Right atrium auricular region (tissue), 2 donors: Measurements from ENCODE around the gene MAML2. TPM values are rescaled to one million over a fixed set of nuclear protein-coding genes. Genes with fewer than 3 reads are reported as not detected.

Experiments
- DNase-seq: peaks from one replicate; pipeline ENCODE4 v3.0.0-alpha.2; 2019; ENCODE audit warnings: low spot score
- H3K27ac ChIP-seq, 2 donors: fragments of 200-600 bp; sonication (generic); 1 replicate in 1 of 2; 2 replicates in 1 of 2; pipeline ENCODE4 v1.5.1; 2016 to 2019
- H3K27me3 ChIP-seq, 2 donors: fragments of 200-600 bp; sonication (generic); one replicate each; pipeline versions ENCODE4 v1.5.1 to v1.6.0; 2017 to 2019
- H3K36me3 ChIP-seq: fragments of 200-600 bp; sonication (generic); one replicate; pipeline ENCODE4 v1.5.1; 2016
- H3K4me1 ChIP-seq, 2 donors: fragments of 200-600 bp; sonication (generic); one replicate each; pipeline versions ENCODE4 v1.5.1 to v1.6.0; 2017 to 2019
- H3K4me3 ChIP-seq, 2 donors: fragments of 200-600 bp; sonication (generic); 1 replicate in 1 of 2; 2 replicates in 1 of 2; pipeline ENCODE4 v1.5.1; 2017 to 2019; ENCODE audit warnings: mild to moderate bottlenecking in 1 of 2, moderate library complexity in 1 of 2
- H3K9me3 ChIP-seq, 2 donors: fragments of 200-600 bp; sonication (generic); one replicate each; pipeline ENCODE4 v1.5.1; 2019
- CTCF ChIP-seq, 2 donors: fragments of 200-600 bp; sonication (generic); IDR thresholded peaks; one replicate each; pipeline ENCODE4 v1.5.1; 2019; ENCODE audit warnings: antibody characterized with exemption in 2 of 2
- total RNA-seq, 2 donors: library from RNA; depleted of rRNA; stranded (reverse); fragments of >200 nt; gene quantifications; one replicate each; pipeline ENCODE4 v1.1.0, GENCODE V29; 2016

MAML2 gene
- total RNA-seq, 2 donors from 2014 or later: 7.6 to 16.6 TPM

GRCh38 chr11:96221244-96222070 is 121.5 kb downstream of the MAML2 start:
- H3K4me3 ChIP-seq: no peak overlapping the region
- TF ChIP-seq CTCF (IDR thresholded peaks at IDR 0.05): no peak
- H3K4me1 ChIP-seq: peaks cover 0 to 53% of the 10 kb centered on the region in 2 donors
- H3K27ac ChIP-seq: no peak overlapping the region
- no peak for DNase-seq
- no peaks in the 10 kb centered on the region for H3K27me3 ChIP-seq
- no peaks in the 10 kb centered on the region for H3K9me3 ChIP-seq
- no peaks in the 10 kb centered on the region for H3K36me3 ChIP-seq

DNA sequence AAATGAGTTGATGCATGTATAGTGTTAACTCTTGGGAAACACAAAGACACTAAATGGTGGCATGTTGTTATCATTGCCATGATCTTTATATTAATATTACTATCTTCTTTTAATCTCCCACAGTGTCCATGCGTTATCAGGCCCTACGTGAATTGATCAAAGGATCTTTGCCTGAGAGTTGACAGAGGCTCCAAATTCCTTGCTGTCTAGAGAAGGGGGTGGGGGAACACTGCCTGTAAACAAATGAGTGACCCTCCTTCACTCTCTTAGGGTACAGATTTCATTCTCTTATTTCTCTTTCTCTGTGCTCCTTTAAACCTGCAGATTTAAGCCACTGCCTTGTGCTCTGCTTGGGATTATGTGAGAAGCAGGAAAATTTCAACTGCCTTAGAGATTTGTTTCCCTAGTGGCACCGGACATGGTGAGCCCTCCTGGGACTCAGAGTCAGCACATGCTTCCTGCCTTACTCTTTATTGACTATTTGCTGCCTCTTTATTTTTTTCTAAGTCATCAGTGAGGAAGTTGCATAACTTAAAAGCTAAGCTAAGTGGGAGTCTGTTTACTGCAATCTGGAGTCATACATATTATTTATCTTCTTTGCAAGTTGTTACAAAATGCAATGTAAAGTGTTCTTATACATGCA is 122.9 kb downstream of the MAML2 start:
- peaks cover 0 to 60% of the 10 kb centered on the region in 2 donors for H3K4me1 ChIP-seq
- no peak for TF ChIP-seq CTCF (IDR thresholded peaks at IDR 0.05)

DNA sequence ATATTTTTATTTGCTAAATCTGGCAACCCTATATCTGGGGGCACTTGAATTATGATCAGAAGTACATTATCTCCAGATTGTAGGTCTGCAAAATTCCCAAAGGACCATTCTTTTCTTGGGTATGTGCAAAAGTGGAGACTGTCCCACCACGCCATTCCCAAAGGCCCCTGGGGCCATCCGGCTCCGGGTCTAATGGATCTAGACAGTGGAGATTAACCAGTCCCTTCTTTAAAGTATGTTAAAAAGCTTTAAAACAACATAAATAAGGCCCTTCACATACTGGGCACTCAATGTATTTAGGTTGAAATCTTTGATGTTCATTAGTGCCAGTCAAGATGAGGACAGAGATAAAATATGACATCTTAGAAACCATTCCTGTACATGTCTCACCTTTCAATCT is 124.1 kb downstream of the MAML2 start:
- Histone ChIP-seq H3K27me3 (no peaks in the 10 kb centered on the region), H3K36me3 (no peaks in the 10 kb centered on the region), H3K27ac (peak overlapping the region in 1 of 2 donors; percentile 22), H3K4me3 (no peak overlapping the region), H3K4me1 (peaks cover 0 to 71% of the 10 kb centered on the region in 2 donors), H3K9me3 (no peaks in the 10 kb centered on the region)
- DNase-seq: no peak
- no peak for TF ChIP-seq CTCF (IDR thresholded peaks at IDR 0.05)

More for the DNA sequence above, 122.9 kb downstream of the MAML2 start:
- Histone ChIP-seq H3K27me3 (no peaks in the 10 kb centered on the region), H3K9me3 (no peaks in the 10 kb centered on the region), H3K27ac (peak overlapping the region; percentile 18 to 47), H3K36me3 (no peaks in the 10 kb centered on the region), H3K4me3 (no peak overlapping the region)
- no peak for DNase-seq

DNA sequence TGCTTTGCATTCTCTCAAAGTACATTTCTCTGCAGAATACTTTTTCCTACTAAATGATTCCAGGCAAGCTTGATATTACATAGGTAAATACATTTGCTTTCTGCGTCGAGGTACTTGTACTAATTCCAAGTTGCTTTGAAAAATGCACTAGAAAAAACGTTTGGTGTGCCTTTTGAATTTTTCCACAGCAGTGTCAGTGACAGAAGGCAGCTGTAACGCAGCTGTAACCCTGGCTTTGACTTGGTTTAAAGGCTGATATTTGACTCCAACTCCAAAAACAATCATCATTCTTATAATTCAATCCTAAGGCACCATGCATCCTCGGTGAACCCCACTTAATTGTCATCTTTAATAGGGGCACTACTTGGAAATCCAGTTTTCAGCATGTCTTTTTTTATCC is 125.0 kb downstream of the MAML2 start:
- no peaks in the 10 kb centered on the region for H3K27me3 ChIP-seq
- no peaks in the 10 kb centered on the region for H3K9me3 ChIP-seq
- TF ChIP-seq CTCF (IDR thresholded peaks at IDR 0.05): no peak
- no peak overlapping the region for H3K4me3 ChIP-seq
- no peaks in the 10 kb centered on the region for H3K36me3 ChIP-seq
- peaks cover 0 to 80% of the 10 kb centered on the region in 2 donors for H3K4me1 ChIP-seq
- DNase-seq: no peak
- peak overlapping the region; percentile 12 to 33 for H3K27ac ChIP-seq

DNA sequence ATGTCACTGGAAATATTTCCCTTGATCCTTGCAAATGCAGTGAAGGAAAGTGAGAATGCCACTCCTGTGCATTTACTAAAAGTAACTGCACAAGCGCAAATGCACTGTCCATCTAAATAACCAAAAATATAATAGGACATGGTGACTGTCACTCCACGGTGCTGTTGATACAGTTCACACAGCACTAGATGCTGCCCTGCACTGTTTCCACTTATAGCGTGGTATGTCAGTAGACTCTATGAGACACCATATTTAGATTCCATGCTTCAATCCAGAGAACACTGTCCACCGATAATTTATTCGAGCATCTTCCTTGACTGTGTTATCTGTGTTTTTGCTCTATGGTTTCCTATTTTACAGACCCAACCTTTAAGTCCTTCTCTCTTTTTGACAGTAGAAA is 125.8 kb downstream of the MAML2 start:
- Histone ChIP-seq H3K4me3 (no peak overlapping the region), H3K4me1 (peaks cover 0 to 85% of the 10 kb centered on the region in 2 donors), H3K27me3 (no peaks in the 10 kb centered on the region), H3K36me3 (no peaks in the 10 kb centered on the region), H3K9me3 (no peaks in the 10 kb centered on the region), H3K27ac (peak overlapping the region; percentile 63 to 67)
- TF ChIP-seq CTCF (IDR thresholded peaks at IDR 0.05): no peak
- DNase-seq: no peak
